HG03571 (cell line): ENCODE data around the gene WDR27.

Experiments used
- ATAC-seq: cut with Tn5 transposase; IDR thresholded peaks from one replicate; pipeline ENCODE4 v1.9.1; 2021; ENCODE audit not compliant: unreplicated experiment

WDR27 gene

DNA sequence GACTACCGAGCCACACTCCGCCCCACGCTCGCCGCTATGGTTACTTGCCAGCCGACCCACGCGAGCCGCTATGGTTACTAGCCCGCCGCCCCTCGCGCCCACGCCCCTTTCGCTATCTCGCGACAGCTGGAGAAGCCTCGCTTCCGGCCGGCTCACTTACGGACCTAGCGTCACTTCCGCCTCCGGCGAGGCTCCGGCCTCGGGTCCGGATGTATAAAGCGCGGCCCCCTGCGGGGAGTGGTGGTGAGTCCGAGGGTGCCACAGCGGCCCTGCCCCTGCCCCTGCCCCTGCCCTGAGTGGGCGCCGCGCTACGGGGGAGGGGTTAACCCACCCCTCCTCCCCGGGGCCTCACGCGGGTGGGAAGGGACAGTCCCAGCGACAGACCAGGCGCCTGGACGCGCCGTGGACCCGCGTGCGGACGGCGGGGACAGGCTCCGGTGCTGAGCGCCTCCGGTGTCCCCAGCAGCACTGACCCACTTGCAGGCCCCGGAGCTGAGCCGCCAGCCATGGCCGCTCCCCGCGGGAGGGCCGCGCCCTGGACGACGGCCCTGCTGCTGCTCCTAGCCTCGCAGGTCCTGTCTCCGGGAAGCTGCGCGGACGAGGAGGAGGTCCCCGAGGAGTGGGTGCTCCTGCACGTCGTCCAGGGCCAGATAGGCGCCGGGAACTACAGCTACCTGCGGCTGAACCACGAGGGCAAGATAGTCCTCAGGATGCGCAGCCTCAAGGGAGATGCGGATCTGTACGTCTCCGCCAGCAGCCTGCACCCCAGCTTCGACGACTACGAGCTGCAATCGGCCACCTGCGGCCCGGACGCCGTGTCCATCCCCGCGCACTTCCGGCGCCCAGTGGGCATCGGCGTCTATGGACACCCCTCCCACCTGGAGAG, at the start of gene WDR27, which contains the start of gene C6orf120:
Gene WDR27 (minus strand): TSS at position 76 of the 886 bp plus-strand sequence. CDS start 13,024 bp downstream, outside the sequence.
Gene C6orf120 (plus strand): TSS at position 173 of the 886 bp plus-strand sequence. CDS start 334 bp downstream, at position 507.
- ATAC-seq, result peak; percentile 96

DNA sequence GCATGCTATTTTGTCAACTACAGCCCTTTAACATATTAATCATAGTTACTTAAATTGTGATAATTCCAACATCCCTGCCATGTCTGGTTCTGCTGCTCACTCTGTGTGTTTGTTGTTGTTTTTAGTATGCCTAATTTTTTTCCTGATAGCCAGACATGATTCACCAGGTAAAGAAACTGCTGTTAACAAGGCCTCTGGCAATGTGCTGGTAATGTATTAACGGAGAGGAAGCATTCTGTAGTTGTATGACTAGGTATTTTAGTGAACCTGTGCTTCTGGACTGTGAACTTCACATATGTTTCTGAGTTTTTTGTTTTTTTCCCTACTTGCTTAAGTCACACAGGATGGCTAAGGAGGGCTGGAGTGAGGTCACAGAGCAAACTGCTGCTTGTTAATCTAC, 44.7 kb upstream of the WDR27 start:
- ATAC-seq, result no peak

- no peak for ATAC-seq
Observed at GRCh38 chr6:169745405-169745804, 43.6 kb upstream of the WDR27 start.

DNA sequence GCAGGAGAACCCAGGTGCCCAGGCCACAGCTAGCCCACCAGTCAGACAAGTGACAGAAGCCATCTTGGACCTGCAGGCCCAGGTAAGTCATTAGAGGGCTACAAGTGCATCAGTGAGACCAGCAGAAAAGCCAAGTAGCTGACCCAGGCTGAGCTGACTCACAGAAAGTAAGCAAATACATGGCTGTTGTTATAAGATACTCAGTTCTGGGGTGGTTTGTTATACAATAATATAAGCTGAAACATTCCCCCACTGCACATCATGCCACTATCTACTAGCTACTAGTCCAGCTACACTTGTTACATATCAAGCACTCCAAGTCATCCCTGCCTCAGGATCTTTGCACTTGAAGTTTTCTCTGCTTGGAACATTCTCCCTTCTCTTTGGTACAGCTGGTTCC, 39.5 kb upstream of the WDR27 start:
- no peak for ATAC-seq

DNA sequence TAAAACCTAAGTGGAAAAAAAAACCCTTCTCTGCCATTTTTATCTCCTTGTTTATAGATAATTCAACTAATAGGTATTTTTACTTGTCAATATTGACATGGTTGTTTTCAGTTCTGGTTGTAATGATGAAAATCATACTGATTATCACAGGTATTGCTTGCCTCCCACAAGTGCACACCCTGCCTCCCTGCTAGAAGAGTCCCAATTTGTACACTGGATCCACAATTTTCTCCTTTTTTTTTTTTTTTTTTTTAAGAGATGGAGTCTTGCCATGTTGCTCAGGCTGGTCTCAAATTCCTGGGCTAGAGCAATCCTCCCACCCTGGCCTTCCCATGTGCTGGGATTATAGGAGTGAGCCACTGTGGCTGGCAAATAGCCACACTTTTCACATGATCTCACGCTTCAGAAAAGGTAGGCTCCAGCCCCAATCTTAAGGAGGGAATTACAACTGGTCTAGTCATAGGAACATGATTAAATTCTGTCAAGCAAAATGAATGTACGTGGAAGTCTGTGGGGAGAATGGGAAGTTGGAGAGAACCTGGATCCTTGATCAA, 37.2 kb upstream of the WDR27 start:
- no peak for ATAC-seq

GRCh38 chr6:169738204-169738975, 36.6 kb upstream of the WDR27 start:
- no peak for ATAC-seq

DNA sequence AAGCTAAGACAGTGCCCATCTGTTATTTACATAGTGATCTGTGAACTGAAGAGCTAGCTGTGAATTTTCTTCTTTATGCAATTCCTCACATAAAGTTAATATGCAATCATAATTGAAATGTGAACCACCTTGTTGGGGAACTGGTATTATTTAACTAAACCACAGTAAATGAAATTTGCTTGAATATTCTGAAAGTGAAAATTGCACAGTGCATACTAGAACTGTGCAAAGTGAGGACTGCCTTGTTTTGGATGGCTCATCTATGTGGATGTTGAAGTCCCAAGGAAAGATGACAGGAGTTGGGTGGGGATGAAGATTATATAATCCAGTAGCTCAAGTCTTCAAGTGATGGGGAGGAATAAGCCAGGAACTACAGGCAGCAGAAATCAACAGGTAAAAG, 28.1 kb upstream of the WDR27 start:
- ATAC-seq, result no peak

DNA sequence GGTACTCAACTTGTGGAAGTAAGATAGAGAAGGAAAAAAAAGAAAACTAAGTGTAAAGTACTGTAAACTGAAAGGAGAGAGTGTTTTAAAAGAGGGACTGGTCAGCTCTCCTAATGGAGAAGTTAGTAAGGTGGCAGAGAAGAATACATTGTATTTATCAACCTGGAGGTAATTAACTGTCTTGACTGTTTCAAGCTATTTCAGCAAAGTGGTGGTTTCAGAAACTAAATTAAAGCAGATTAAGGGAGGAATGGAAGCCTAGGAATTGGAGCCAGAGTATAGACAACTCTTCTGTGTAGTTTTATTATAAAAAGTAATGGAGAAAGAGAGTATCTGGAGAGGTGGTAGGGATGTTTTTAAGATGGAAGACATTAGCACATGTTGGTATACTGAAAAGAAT, 25.1 kb upstream of the WDR27 start:
- no peak for ATAC-seq

DNA sequence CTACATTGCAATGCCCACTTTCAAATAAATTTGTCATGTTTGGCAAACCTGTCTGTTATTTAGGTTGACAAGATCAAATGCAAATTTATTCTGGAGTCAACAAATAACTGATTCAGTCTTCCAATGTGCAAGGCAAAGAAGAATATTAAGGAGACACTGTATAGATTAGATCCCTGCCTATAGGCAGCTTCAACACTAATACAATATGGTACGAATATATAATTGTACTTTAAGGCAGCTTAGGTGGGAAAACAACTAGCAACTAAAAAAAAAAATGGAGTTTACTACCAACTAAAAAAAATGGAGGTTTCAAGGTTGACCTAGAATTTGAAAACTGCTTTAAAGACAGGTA, 24.2 kb upstream of the WDR27 start:
- no peak for ATAC-seq

- peak; percentile 9 for ATAC-seq
Observed at GRCh38 chr6:169725125-169726048, 23.6 kb upstream of the WDR27 start.

DNA sequence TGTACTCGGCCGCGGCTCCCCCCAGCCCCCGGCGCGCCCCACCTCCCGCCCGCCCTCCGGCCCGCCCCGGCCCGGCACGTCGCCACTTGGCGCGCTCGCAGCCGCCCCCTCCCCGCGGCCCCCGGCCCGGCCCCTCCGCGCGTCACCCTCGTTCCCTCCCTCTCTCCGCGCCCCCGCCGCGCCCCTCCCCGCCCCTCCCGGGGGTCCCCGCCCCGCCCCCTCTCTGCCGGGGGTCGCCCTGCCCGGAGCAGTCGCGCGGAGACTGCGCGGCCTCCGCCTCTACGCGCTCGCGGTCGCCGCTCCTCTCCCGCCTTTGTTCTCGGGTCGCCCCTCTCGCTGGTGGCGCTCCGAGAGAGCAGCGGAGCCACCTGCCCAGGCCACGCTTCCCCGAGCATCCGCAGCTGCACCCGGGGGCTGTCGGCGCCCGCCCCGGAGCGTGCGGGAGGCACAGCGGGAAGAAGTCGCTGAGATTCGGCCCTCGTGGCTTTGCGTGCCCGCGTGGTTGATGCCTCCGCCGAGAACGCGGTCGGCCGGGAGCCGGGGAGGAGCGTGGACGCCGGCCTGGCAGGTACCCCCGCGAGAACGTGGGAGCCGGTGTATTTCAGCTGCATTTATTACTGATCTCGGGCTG, 22.8 kb upstream of the WDR27 start, which contains the start of gene PHF10:
Gene PHF10 (minus strand): TSS at position 7 of the 631 bp plus-strand sequence. CDS start 569 bp downstream, outside the sequence.
- ATAC-seq, result peak; percentile 45

GRCh38 chr6:169723991-169724493, 22.2 kb upstream of the WDR27 start:
- peak; percentile 33 for ATAC-seq

DNA sequence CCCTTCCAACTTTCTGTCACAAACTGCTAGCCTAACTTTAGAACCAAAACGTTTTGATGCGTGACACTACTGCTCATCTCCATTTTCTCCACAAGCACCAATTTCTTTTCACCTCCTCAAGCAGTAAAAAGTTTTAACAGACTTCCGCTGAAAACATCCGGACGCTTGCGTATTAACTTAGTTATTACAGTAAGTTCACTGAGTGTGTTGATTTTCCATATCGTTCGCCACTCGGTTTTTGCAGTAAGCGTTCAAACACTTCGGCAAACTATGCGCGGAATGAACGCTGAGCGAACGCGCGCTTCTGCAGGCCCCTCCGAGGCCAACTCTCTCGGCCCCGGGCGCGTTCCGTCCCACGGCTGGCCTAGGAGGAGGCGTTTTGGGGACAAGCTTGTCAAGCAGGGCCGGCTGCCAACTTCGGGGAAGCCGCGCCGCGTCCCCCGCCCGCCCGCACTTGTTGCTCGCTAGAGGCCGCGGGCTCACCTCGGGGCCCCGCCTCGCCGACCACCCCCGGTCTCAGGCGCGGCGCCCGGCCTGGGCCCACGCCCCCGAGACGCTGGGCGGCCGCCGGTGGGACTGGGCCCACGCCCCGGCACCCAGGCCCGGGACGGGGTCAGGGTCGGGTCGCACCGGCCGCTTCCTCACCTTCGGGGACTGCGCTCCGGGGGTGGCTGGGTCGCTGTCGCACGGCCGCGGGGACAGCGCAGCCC, 21.5 kb upstream of the WDR27 start:
- ATAC-seq, result peak; percentile 29

GRCh38 chr6:169722362-169723199, 20.8 kb upstream of the WDR27 start:
- ATAC-seq, result peak; percentile 16

DNA sequence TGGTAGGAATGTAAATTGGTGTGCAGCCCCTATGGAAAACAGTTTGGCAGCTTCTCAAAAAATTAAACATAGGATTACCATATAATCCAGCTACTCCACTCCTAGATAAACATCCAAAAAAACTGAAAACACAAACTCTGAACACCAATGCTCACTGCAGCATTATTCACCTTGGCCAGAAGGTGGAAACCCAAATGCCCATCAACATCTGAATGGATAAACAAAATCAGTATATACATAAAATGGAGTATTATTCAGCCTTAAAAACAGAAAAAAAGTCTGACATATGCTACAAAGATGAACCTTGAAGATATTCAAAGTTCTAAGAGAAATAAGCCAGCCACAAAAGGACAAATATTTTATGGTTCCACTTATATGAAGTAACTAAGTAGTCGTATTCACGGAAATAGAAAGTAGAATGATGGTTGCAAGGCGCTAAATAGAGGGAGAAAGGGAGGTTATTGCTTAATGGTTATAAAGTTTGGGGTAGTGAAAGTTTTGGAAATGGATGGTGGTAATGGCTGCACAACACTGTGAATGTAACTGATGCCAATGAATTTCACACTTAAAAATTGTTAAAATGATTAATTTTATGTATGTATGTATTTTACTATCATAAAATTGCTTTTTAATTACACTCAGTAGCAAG, 18.5 kb upstream of the WDR27 start:
- no peak for ATAC-seq

- ATAC-seq, result no peak
Observed at GRCh38 chr6:169719117-169719516, 17.3 kb upstream of the WDR27 start.

DNA sequence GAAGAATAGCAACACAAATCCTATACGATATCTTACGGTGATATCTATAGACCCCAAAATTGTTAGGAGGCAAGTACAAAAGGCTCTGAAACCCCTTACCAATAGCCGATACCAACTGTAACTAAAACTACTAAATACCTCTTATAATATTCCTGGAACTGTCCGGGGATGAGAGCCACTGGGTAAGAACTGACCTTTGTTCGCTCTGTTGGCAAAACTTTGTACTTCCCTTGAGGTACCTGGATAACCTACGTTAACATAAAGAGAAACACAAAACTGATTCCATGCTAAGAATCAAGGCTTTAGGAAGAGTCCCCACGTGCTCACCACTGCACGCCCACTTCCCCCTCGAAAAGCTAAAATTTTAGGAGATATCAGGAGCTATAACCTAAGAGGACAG, 12.8 kb upstream of the WDR27 start:
- no peak for ATAC-seq

- ATAC-seq, result no peak
Observed at GRCh38 chr6:169714178-169714577, 12.3 kb upstream of the WDR27 start.
